ENCODE results near the gene BDNF. TPM values are rescaled to one million over a fixed set of nuclear protein-coding genes. Genes with fewer than 3 reads are reported as not detected.
A peak's percentile ranks its signal among the peaks of the same experiment; 100 is the strongest.

Gene BDNF
- total RNA-seq, 1 experiment from 2014 or later, result 0.36 TPM

GRCh38 chr11:27717801-27718229 lies 17.6 kb upstream of the BDNF start:
- peaks cover 8% of the 10 kb centered on the region for H3K4me1 ChIP-seq (ENCODE audit: control insufficient read depth, insufficient read depth, low read length)
- CTCF ChIA-PET, result interaction anchor here (0.5 to 1.9 kb wide), 6 partner anchors 14 to 1027 kb away, joined by 3 to 7 read pairs (median 4); no protein-coding TSS in a partner anchor
- peak overlapping the region; percentile 76; the same call in 1 of the 2 replicates for H3K27ac ChIP-seq (ENCODE audit: low read length)
- TF ChIP-seq SIN3A (IDR thresholded peaks at IDR 0.05; ENCODE audit: borderline replicate concordance, insufficient read depth, low read depth, low read length) (no peak), REST (IDR thresholded peaks at IDR 0.05; ENCODE audit: insufficient read depth in 1 of 2, low read depth in 2 of 2, low read length in 1 of 2) (no peak), POLR2AphosphoS5 (IDR thresholded peaks at IDR 0.05; ENCODE audit: low read depth, low read length) (no peak), CTCF (IDR thresholded peaks at IDR 0.05) (no peak), TCF7L2 (IDR thresholded peaks at IDR 0.05; ENCODE audit: low read depth, low read length) (no peak)
- no TSS peak for BruUV-seq (replicated peaks)
- no peaks in the 10 kb centered on the region for H3K36me3 ChIP-seq (ENCODE audit: control insufficient read depth, insufficient read depth, low read length)
- ATAC-seq (no peak), DNase-seq (ENCODE audit: low read depth, low spot score) (no peak)
- intact Hi-C loops (cut with micrococcal nuclease; ENCODE audit: unreplicated experiment) (loop anchor here (10.0 kb wide), 1 partner anchor 347 kb away; no protein-coding TSS in a partner anchor), in situ Hi-C loops (cut with HindIII; ENCODE audit: low pct_unique_long_range_greater_than_20kb, low sequenced_read_pairs) (loop anchor here (25.0 kb wide), 1 partner anchor 394 kb away; the partner anchor contains the start of genes KIF18A and METTL15)
- H3K4me3 ChIP-seq (ENCODE audit: low read depth in 2 of 2, low read length in 2 of 2), result peak overlapping the region; percentile 66 to 92
- POLR2A ChIA-PET, result no interaction called here
- peaks cover 38% of the 10 kb centered on the region for H3K27me3 ChIP-seq (ENCODE audit: control insufficient read depth, insufficient read depth, low read length)
- H3K9me3 ChIP-seq (ENCODE audit: control insufficient read depth, insufficient read depth, low read depth, low read length), result no peaks in the 10 kb centered on the region

GRCh38 chr11:27717377-27717776 lies 17.1 kb upstream of the BDNF start:
- no TSS peak for BruUV-seq (replicated peaks)
- Histone ChIP-seq H3K36me3 (ENCODE audit: control insufficient read depth, insufficient read depth, low read length) (no peaks in the 10 kb centered on the region), H3K27me3 (ENCODE audit: control insufficient read depth, insufficient read depth, low read length) (peaks cover 38% of the 10 kb centered on the region), H3K27ac (ENCODE audit: low read length) (peak overlapping the region; percentile 76; the same call in 1 of the 2 replicates), H3K9me3 (ENCODE audit: control insufficient read depth, insufficient read depth, low read depth, low read length) (no peaks in the 10 kb centered on the region), H3K4me3 (ENCODE audit: low read depth in 2 of 2, low read length in 2 of 2) (peak overlapping the region in 1 of 2 experiments; percentile 66; a peak in 2 of 4 replicates), H3K4me1 (ENCODE audit: control insufficient read depth, insufficient read depth, low read length) (peaks cover 8% of the 10 kb centered on the region)
- POLR2A ChIA-PET, result no interaction called here
- CTCF ChIA-PET, result interaction anchor here (0.5 to 1.9 kb wide), 4 partner anchors 16 to 1028 kb away, joined by 3 to 7 read pairs (median 4); no protein-coding TSS in a partner anchor
- TF ChIP-seq REST (IDR thresholded peaks at IDR 0.05; ENCODE audit: insufficient read depth in 1 of 2, low read depth in 2 of 2, low read length in 1 of 2) (no peak), TCF7L2 (IDR thresholded peaks at IDR 0.05; ENCODE audit: low read depth, low read length) (no peak), CTCF (IDR thresholded peaks at IDR 0.05) (peak; percentile 54; the same call in 1 of the 2 replicates)
- DNase-seq (ENCODE audit: low read depth, low spot score) (no peak), ATAC-seq (peak; percentile 47; the same call in 1 of the 2 replicates)
- intact Hi-C loops (cut with micrococcal nuclease; ENCODE audit: unreplicated experiment) (loop anchor here (10.0 kb wide), 1 partner anchor 347 kb away; no protein-coding TSS in a partner anchor), in situ Hi-C loops (cut with HindIII; ENCODE audit: low pct_unique_long_range_greater_than_20kb, low sequenced_read_pairs) (loop anchor here (25.0 kb wide), 1 partner anchor 395 kb away; the partner anchor contains the start of genes KIF18A and METTL15)

All from Panc1 (cell line).